Breast epithelium (tissue), 4 donors: ENCODE data around the gene COL28A1. TPM values are rescaled to one million over a fixed set of nuclear protein-coding genes. Genes with fewer than 3 reads are reported as not detected.
A peak's percentile ranks its signal among the peaks of the same experiment; 100 is the strongest.

Source experiments
- DNase-seq, 2 donors: peaks; one replicate each; pipeline ENCODE4 v3.0.0-alpha.2; 2019; ENCODE audit warnings: low spot score in 2 of 2
- H3K27ac ChIP-seq, 2 donors: fragments of 200-600 bp; sonication (generic) in 1 of 2; one replicate each; pipeline ENCODE4 v1.5.1; 2016 to 2019; ENCODE audit warnings: mild to moderate bottlenecking in 1 of 2
- H3K27me3 ChIP-seq, 2 donors: fragments of 200-600 bp; sonication (generic) in 1 of 2; one replicate each; pipeline versions ENCODE4 v1.5.1 to v1.6.0; 2017 to 2019; ENCODE audit warnings: control low read depth in 1 of 2, mild to moderate bottlenecking in 1 of 2
- H3K36me3 ChIP-seq: fragments of 200-600 bp; one replicate; pipeline ENCODE4 v1.5.1; 2019
- H3K4me1 ChIP-seq, 2 donors: fragments of 200-600 bp; sonication (generic); one replicate each; pipeline ENCODE4 v1.5.1; 2016 to 2019; ENCODE audit warnings: control low read depth in 1 of 2
- H3K4me3 ChIP-seq, 3 donors: fragments of 200-600 bp; sonication (generic); 1 replicate in 2 of 3; 2 replicates in 1 of 3; pipeline ENCODE4 v1.5.1; 2016 to 2019; ENCODE audit warnings: mild to moderate bottlenecking in 3 of 3, moderate library complexity in 2 of 3
- H3K9me3 ChIP-seq, 2 donors: fragments of 200-600 bp; sonication (generic) in 1 of 2; one replicate each; pipeline ENCODE4 v1.5.1; 2016 to 2019; ENCODE audit warnings: control low read depth in 1 of 2
- POLR2A ChIP-seq: fragments of 450-650 bp; IDR thresholded peaks from one replicate; pipeline ENCODE4 v1.6.1; 2016; ENCODE audit warnings: antibody characterized with exemption, mild to moderate bottlenecking, moderate library complexity
- POLR2AphosphoS5 ChIP-seq, 3 donors: sonication (generic); formaldehyde crosslinking; IDR thresholded peaks; one replicate each; pipeline ENCODE4 v1.6.1; 2017; ENCODE audit warnings: antibody characterized with exemption in 3 of 3
- intact Hi-C: fragments of 100-400 bp; cut with DNase I; formaldehyde crosslinking; loops from one replicate; pipeline ENCODE4 v1.15.1; 2023; ENCODE audit warnings: low total_unique reads
- total RNA-seq, 3 donors: library from RNA; depleted of rRNA; stranded (reverse); fragments of >200 nt; gene quantifications; one replicate each; pipeline ENCODE4 v1.1.0, GENCODE V29; 2016
- TF ChIP-seq, protein P1 (sequence below), 3 donors: fragments of 450-650 bp; IDR thresholded peaks; one replicate each; pipeline ENCODE4 v1.5.1; 2016 to 2017; ENCODE audit warnings: antibody characterized with exemption in 3 of 3, mild to moderate bottlenecking in 3 of 3, moderate library complexity in 3 of 3

Gene COL28A1
- total RNA-seq, 3 donors from 2014 or later = 1.1 to 5.7 (median 4.9) TPM

DNA sequence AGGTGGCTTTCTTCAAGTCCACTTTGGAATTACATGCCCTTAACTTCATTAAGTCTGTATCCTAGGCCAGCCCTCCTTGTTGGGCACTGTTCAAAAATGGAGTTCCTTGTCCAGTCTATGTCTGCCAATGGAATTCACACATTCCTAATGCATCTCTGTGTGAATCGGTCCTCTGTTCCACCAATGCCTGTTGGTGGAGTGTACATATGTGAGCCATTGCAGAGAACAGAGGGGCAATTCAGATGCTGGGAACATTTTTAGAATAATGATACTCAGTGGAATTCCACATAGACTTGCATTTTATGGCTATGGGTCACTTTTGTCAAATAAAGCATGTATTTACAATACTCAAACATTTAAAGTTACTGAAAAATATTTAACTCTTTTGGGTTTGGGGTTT, 108.3 kb downstream of the COL28A1 start:
- Histone ChIP-seq H3K27ac (no peak overlapping the region), H3K4me1 (no peaks in the 10 kb centered on the region), H3K9me3 (no peaks in the 10 kb centered on the region), H3K27me3 (no peaks in the 10 kb centered on the region), H3K4me3 (no peak overlapping the region), H3K36me3 (no peaks in the 10 kb centered on the region)
- no peak for DNase-seq
- TF ChIP-seq, protein P1, sequence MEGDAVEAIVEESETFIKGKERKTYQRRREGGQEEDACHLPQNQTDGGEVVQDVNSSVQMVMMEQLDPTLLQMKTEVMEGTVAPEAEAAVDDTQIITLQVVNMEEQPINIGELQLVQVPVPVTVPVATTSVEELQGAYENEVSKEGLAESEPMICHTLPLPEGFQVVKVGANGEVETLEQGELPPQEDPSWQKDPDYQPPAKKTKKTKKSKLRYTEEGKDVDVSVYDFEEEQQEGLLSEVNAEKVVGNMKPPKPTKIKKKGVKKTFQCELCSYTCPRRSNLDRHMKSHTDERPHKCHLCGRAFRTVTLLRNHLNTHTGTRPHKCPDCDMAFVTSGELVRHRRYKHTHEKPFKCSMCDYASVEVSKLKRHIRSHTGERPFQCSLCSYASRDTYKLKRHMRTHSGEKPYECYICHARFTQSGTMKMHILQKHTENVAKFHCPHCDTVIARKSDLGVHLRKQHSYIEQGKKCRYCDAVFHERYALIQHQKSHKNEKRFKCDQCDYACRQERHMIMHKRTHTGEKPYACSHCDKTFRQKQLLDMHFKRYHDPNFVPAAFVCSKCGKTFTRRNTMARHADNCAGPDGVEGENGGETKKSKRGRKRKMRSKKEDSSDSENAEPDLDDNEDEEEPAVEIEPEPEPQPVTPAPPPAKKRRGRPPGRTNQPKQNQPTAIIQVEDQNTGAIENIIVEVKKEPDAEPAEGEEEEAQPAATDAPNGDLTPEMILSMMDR (IDR thresholded peaks at IDR 0.05) = no peak
- TF ChIP-seq POLR2AphosphoS5 (IDR thresholded peaks at IDR 0.05) = no peak
- TF ChIP-seq POLR2A = no peak
- intact Hi-C loops = no loop called here

- Histone ChIP-seq H3K4me1 (no peaks in the 10 kb centered on the region), H3K36me3 (no peaks in the 10 kb centered on the region), H3K4me3 (no peak overlapping the region), H3K27ac (no peak overlapping the region), H3K27me3 (no peaks in the 10 kb centered on the region), H3K9me3 (no peaks in the 10 kb centered on the region)
- TF ChIP-seq, protein P1 (IDR thresholded peaks at IDR 0.05) = no peak
- no peak for TF ChIP-seq POLR2AphosphoS5 (IDR thresholded peaks at IDR 0.05)
- TF ChIP-seq POLR2A = no peak
- no peak for DNase-seq
- intact Hi-C loops = no loop called here
Observed at GRCh38 chr7:7426676-7427075, 109.0 kb downstream of the COL28A1 start.

DNA sequence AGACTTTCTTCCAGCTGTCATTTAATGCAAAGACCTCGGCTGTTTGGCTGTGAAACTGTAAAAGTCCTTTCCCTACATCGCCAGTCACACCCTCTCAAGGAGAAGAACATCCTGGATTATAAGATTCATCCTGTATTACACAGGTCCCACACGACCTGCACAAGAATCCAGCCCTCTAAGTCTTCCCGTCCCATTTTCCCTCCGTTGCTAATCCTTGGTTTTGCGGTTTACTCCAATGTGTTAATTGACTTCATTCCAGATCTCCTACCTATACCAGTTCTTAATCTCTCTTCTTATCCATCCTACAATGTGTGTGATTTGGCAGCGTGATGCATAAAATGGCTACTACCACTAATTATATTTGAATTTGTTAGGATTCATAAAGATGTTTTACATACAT, 110.4 kb downstream of the COL28A1 start:
- Histone ChIP-seq H3K27me3 (no peaks in the 10 kb centered on the region), H3K9me3 (no peaks in the 10 kb centered on the region), H3K4me3 (no peak overlapping the region), H3K36me3 (no peaks in the 10 kb centered on the region), H3K27ac (no peak overlapping the region), H3K4me1 (no peaks in the 10 kb centered on the region)
- TF ChIP-seq, protein P1 (IDR thresholded peaks at IDR 0.05) = no peak
- TF ChIP-seq POLR2AphosphoS5 (IDR thresholded peaks at IDR 0.05) (no peak), POLR2A (no peak)
- DNase-seq = no peak
- intact Hi-C loops = no loop called here

- TF ChIP-seq, protein P1 (IDR thresholded peaks at IDR 0.05) = peak in 2 of 3 donors; percentile 70 to 72
- TF ChIP-seq POLR2AphosphoS5 (IDR thresholded peaks at IDR 0.05) = no peak
- H3K4me3 ChIP-seq = peak overlapping the region; percentile 37 to 62 (median 51)
- no peaks in the 10 kb centered on the region for H3K4me1 ChIP-seq
- no peaks in the 10 kb centered on the region for H3K27me3 ChIP-seq
- intact Hi-C loops = no loop called here
- no peaks in the 10 kb centered on the region for H3K9me3 ChIP-seq
- no peak overlapping the region for H3K27ac ChIP-seq
- DNase-seq = peak in 1 of 2 donors; percentile 44
- H3K36me3 ChIP-seq = no peaks in the 10 kb centered on the region
Observed at GRCh38 chr7:7424151-7424873, 111.4 kb downstream of the COL28A1 start.

GRCh38 chr7:7422641-7423040, 113.0 kb downstream of the COL28A1 start:
- intact Hi-C loops = no loop called here
- H3K36me3 ChIP-seq = no peaks in the 10 kb centered on the region
- DNase-seq = no peak
- H3K4me1 ChIP-seq = no peaks in the 10 kb centered on the region
- H3K9me3 ChIP-seq = no peaks in the 10 kb centered on the region
- no peaks in the 10 kb centered on the region for H3K27me3 ChIP-seq
- TF ChIP-seq POLR2AphosphoS5 (IDR thresholded peaks at IDR 0.05) (no peak), POLR2A (no peak)
- H3K27ac ChIP-seq = no peak overlapping the region
- H3K4me3 ChIP-seq = no peak overlapping the region
